ENCODE data around the gene MAGEB1.

MAGEB1 gene

DNA sequence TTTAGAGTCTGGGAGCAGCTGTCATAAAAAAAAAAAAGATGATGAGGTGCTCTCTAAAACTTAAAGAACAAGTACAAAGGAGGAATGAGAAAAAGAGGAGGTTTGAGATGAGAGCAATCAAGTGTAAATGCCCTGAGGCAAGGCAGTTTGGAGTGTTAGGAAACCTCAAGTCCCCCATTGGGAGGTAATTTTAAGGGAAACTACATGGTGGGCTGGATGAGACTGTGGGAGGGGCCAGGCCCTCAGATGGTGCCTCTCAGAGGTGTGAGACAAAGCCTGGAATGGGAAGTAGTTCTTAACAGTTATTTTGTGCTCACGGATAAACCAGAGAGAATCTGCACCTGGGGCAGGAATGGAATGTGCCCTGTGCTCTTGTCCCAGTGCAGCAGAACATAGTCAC lies 18.4 kb upstream of the MAGEB1 start:
- TF ChIP-seq, protein P1, sequence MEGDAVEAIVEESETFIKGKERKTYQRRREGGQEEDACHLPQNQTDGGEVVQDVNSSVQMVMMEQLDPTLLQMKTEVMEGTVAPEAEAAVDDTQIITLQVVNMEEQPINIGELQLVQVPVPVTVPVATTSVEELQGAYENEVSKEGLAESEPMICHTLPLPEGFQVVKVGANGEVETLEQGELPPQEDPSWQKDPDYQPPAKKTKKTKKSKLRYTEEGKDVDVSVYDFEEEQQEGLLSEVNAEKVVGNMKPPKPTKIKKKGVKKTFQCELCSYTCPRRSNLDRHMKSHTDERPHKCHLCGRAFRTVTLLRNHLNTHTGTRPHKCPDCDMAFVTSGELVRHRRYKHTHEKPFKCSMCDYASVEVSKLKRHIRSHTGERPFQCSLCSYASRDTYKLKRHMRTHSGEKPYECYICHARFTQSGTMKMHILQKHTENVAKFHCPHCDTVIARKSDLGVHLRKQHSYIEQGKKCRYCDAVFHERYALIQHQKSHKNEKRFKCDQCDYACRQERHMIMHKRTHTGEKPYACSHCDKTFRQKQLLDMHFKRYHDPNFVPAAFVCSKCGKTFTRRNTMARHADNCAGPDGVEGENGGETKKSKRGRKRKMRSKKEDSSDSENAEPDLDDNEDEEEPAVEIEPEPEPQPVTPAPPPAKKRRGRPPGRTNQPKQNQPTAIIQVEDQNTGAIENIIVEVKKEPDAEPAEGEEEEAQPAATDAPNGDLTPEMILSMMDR (IDR thresholded peaks at IDR 0.05; ENCODE audit: low read depth, low read length), result no peak
- no peak for DNase-seq (ENCODE audit: extremely low read depth, low read depth)

DNA sequence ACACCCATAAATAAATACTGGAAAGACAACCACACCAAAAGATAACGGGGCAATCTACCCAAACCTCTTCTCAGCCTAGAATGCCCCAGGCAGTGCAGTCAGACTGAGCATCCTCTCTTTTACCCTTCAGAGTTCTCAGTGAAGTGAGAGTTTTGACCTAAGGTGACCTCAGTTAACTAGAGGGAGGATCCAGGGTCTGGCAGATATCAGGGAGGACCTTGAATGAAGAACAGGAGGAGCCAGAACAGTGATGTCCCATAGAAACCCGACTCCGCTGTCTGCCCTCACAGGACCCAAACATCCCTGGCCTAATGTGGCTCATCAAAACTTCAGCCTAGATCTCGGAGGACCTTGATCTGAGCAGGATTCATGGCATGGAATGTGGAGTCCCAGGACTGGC lies 16.6 kb upstream of the MAGEB1 start, which contains the start of gene MAGEB3:
Gene MAGEB3, plus strand, starts transcription at position 263 of the 400 bp plus-strand sequence. CDS start 5,268 bp downstream, outside the sequence.
- DNase-seq (ENCODE audit: extremely low read depth, low read depth), result no peak
- TF ChIP-seq, protein P1 (IDR thresholded peaks at IDR 0.05; ENCODE audit: low read depth, low read length), result no peak

DNA sequence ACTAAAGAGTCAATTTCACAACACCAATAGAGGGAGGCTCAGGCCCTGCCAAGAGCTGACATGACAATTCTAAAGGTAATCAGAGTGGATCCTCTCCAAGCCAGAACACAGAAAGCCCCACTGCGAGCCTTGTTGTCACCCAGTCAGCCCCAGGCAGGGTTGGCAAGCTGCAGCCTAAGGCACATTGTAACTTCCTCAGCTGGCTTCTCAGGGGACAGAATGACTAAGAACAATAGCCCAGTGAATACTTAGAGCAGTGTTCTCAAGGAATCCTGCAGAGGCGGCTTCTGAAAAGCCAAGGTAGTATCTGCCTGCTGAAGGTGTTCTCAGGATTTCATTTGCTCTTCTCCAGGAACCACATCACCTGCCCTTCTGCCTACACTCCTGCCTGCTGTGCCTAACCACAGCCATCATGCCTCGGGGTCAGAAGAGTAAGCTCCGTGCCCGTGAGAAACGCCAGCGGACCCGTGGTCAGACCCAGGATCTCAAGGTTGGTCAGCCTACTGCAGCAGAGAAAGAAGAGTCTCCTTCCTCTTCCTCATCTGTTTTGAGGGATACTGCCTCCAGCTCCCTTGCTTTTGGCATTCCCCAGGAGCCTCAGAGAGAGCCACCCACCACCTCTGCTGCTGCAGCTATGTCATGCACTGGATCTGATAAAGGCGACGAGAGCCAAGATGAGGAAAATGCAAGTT lies 5.1 kb upstream of the MAGEB1 start, which contains the start of gene MAGEB4:
Gene MAGEB4, plus strand, starts transcription at position 277 of the 692 bp plus-strand sequence. Its CDS starts 136 bp downstream, at position 413.
- no peak for DNase-seq (ENCODE audit: extremely low read depth, low read depth)
- TF ChIP-seq, protein P1 (IDR thresholded peaks at IDR 0.05; ENCODE audit: low read depth, low read length), result no peak

DNA sequence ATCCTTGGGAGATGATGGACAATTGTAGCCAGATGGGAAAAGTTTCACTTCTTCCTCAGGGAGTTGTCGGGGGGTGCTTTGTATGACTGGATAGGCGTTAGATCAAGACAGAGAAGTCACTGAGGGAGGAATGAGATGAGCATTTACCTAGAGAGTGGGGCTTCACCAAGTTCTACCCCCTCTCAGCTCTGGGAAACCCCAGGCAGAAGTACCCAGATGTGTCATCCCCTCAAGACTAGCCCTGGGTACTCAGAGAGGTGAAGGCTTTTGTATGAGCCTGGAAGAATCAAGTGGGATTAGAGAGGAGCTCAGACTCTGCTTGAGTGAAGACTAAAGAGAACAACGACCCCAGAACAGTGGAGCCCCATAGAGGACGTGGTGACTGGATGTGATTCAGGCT lies 1.9 kb downstream of the MAGEB1 start:
- TF ChIP-seq, protein P1 (IDR thresholded peaks at IDR 0.05; ENCODE audit: low read depth, low read length), result no peak
- no peak for DNase-seq (ENCODE audit: extremely low read depth, low read depth)

DNA sequence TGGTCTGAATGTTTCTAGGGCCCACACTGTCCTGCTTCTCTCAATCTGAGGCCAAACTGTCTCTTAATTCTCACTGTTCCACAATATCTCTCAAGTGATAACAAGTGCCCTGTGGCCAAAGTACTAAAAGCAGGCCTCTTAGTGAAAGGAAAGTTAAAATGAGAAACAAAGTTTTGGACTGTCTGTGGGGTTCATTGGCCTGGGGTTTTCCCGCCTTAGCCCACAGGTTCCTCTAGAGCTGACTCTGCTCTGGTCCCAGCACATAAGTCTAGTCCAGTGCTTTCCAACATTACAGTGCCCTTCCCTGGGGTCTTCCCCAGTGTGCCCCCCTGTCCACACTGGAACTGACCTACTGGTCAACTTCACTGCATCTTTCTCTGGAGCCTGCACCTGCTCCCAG lies 6.3 kb downstream of the MAGEB1 start:
- TF ChIP-seq, protein P1 (IDR thresholded peaks at IDR 0.05; ENCODE audit: low read depth, low read length), result no peak

DNA sequence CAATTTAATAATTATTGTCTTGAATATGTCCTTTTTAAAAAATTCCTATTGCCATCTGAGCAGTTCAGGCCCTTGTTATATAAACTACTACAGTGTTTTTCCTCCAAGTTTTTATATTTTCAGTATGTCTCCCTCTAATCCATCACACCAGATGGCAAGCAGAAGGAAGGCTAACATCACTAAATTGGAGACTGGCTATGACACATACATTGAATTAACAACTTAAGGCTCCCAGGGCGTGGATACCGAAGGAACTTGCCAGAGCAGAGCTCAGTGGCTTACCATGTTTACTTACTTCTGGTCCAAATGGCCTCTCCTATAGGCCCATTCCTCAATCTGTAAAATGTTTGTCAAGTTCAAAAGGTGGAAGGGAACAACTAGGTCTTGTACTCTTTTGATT lies 13.0 kb downstream of the MAGEB1 start:
- no peak for DNase-seq (ENCODE audit: extremely low read depth, low read depth)
- TF ChIP-seq, protein P1 (IDR thresholded peaks at IDR 0.05; ENCODE audit: low read depth, low read length), result no peak

More for the DNA sequence above, 6.3 kb downstream of the MAGEB1 start:
- no peak for DNase-seq (ENCODE audit: extremely low read depth, low read depth)

DNA sequence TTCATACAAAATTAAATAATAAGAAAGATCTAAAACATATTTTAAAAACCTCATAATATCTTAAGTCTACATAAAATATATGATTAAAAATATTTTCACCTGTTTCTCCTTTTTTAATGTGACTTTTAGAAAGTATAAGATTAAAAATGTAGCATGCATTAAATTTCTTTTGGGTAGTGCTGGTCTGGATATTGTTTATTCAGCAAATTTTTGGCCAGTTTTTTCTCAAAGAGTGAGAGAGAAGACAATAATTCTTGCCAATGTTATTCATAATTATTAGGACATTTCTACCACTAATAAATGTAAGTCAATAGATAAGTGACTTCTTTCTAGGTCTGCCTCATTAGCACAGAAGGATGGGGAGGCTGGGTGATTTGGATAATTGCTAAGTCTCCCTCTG lies 14.1 kb downstream of the MAGEB1 start:
- TF ChIP-seq, protein P1 (IDR thresholded peaks at IDR 0.05; ENCODE audit: low read depth, low read length), result no peak
- DNase-seq (ENCODE audit: extremely low read depth, low read depth), result no peak

Data from AG09319 (cell line).